NOMO-1 treated with DMSO at 0.1 percent for 48 hours (cell line): Measurements from ENCODE around the gene ASB10.

ENCODE experiments used
- DNase-seq: peaks from one replicate; lab custom pipeline; 2025; ENCODE audit not compliant: unreplicated experiment; lab: John Stamatoyannopoulos, UW

ASB10 gene

DNA sequence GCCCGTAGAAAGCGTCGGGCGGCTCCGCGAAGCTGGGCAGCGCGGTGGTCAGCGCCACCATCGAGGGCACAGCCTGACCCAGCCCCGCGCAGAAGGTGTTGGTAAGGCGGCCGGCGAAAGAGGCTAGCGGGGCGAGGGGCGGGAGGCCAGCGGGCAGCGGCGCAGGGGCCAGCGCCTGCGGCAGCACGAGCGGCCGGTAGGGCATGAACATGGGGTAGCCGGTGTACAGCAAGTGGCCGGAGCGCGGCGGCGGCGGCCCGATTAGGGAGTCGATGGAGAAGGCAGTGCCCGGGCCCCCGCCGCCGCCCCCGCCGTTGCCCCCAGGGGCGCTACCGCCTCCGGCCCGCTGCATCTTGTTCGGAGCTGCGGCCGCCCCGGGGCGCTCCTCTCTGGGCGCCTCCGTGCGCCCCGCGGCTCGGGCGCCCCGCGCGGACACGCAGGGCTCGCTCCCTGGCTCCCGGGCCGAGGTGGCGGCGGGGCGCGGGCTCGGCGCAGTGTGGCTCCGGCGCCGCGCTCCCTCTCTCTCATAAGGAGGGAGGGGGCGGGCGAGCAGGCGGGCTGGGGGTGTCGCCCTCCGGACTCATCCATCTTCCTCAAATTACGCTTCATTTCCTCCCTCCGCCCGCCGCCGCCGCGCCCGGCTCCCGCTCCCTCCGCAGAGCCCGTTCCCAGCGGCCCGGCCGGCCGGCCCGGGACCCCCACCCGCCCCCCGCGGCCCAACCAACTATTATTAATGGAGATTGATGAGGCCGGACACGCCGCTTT is 19.7 kb downstream of the ASB10 start, which contains the start of gene GBX1:
Gene GBX1, minus strand, starts transcription at position 498 of the 765 bp plus-strand sequence. Its CDS starts 146 bp downstream, at position 352.
- no peak for DNase-seq

DNA sequence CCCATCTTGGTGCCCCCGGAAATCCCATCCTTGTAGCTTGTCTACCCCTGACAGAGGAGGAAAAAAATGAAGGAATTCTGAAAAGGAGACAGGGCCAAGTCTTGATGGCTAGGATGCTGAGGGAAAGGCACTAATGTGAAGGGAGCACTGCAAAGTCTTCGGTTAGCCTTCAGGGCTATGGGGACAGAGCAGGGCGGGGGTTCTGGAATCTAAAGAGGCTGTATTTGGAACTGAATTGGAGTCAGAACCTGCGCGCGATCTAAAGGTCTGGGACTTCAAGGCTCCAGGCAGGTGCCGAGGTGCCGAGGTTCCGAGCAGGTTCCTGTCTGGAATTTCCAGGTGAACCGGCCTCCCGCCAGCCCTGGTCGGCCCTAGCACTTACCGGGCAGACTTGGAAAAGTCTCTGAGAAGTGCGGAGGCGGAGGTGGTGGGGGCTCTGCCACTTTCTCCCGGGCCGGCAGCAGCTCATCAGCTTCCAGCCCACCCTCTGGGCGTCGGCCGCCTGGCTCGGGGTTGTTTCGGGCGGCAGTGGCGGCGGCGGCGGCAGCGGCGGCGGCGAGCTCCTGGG is 20.3 kb downstream of the ASB10 start:
- DNase-seq: no peak

DNA sequence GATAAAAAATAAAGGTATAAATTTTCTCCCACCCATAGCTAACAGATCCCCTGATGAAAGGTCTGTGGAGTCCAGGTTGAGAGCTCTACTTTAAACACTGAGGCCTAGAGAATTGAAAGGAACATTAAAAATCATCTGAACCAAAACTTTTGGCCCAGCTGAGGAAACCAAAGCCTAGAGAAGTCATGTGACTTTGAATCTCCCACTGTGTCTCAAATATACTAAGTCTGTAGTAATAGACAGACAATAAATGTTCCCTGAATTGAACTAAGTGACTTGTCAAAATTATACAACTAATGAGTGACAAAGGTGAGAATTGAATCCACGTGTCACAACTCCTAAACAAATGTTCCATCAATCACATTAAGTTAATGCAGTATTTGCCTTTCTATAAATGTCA is 25.3 kb downstream of the ASB10 start:
- no peak for DNase-seq

DNA sequence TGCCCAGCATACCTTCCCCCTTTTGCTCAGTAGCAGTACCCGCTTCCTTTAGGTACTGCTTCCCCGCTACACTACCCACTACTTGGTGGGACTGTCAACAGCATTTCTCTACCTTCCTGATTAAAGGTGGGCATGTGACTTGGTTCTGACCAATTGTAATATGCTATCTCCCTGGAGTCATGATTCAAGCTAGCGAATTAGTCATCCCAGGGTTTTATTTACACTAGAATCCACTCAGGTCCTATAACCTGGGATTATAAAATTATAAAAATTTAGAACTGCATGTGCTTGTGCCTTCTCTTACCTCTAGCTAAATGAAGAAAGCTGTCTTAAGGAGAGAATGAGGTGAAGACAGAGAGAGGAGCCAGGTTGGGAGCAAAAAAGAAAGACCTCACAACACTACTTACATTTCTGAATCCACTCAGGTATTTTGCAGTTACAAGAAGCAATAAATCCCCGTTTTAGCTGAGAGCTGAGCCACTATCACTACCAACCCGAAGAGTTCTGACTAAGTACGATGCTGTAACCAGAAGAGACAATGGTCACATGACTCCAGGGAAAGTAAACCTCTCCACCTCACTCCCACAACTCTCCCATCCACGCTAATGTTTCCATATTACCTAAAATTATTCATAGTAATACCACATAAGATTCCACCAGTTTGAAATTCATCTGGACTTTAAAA is 29.3 kb downstream of the ASB10 start:
- no peak for DNase-seq

DNA sequence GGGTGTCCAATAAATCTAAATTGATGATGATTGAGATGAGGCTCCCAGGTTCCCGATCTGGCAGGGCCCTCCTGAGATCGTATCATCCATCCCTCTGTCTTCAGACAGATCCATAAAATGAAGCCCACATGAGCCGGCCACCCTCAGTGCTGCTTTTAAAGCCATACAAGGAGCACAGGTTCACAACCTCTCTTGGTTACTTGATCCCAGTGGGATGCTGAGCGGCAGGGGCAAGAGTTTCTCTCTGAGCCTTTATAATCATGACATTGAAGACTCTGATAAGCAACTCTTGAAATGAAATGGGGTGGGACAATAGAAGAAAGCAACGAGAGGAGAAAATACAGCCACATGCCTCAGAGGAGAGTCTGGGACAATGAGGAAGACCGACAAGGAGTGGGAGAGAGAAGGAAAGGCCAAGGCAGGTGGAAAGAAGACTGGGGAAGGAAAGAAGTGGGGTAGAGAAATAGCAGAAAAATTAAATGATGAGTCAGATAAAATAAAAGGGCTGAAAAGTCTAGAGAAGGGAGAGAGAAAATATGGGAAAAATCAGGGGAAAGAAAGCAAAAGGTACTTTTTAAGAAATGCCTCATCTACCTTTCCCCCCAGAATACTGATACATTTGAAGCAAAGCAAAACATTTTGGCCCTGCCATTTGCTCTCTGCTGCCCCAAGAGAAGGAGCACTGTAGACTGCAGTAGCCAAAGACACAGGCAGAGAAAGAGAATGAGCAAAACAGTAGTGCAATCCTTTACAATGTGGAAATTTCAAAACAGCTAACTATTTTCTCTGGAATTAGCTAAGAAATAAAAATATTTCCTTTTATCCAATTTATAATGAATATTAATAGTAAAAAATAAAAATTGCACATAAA is 34.2 kb downstream of the ASB10 start:
- no peak for DNase-seq

GRCh38 chr7:151150388-151150787 is 36.7 kb downstream of the ASB10 start:
- no peak for DNase-seq

GRCh38 chr7:151148319-151149259 is 38.5 kb downstream of the ASB10 start:
- no peak for DNase-seq

DNA sequence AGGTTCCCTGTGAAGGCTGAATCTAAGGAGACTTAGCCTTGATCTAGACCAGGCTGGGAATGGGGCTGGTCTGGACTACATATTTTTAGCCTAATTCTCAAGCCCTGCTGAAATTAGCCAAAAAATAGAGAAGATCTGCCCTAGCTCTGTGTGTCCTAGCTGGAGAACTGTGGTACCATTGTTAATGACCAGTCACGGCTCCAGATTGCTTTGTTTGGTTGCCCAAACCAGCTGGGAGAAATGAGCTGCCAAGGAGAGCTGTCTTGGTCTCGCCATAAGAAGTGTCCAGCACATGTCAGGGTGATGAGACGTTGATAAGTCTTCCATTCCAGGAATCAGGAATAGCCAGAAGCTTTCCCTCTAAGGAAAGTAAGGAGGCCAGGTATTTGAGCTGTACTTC is 40.3 kb downstream of the ASB10 start:
- no peak for DNase-seq

- DNase-seq: no peak
These were observed 42.7 kb downstream of the ASB10 start for GRCh38 chr7:151144387-151144786.

DNA sequence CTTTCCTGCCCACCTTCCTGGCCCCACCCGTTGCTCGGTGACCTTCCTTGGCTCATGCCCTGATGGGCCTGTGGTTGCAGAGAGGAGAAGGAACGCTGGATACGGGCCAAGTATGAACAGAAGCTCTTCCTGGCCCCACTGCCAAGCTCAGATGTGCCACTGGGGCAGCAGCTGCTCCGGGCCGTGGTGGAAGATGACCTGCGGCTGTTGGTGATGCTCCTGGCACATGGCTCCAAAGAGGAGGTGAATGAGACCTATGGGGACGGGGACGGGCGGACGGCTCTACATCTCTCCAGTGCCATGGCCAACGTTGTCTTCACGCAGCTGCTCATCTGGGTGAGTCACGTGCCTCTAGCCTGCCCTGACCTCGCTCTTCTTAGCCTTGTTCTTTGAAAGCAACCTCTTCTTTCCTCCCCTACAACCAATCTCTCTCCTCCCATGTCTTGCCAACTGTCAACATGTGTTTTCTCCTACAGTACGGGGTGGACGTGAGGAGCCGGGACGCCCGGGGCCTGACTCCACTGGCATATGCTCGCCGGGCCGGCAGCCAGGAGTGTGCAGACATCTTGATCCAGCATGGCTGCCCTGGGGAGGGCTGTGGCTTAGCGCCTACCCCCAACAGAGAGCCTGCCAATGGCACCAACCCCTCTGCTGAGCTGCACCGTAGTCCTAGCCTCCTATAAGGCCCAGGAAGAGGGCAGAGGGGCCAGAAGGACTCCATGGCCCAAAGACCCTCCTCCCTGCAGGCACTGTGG is 43.6 kb downstream of the ASB10 start:
- no peak for DNase-seq

- no peak for DNase-seq
These were observed 44.4 kb downstream of the ASB10 start for GRCh38 chr7:151142686-151143040.

DNA sequence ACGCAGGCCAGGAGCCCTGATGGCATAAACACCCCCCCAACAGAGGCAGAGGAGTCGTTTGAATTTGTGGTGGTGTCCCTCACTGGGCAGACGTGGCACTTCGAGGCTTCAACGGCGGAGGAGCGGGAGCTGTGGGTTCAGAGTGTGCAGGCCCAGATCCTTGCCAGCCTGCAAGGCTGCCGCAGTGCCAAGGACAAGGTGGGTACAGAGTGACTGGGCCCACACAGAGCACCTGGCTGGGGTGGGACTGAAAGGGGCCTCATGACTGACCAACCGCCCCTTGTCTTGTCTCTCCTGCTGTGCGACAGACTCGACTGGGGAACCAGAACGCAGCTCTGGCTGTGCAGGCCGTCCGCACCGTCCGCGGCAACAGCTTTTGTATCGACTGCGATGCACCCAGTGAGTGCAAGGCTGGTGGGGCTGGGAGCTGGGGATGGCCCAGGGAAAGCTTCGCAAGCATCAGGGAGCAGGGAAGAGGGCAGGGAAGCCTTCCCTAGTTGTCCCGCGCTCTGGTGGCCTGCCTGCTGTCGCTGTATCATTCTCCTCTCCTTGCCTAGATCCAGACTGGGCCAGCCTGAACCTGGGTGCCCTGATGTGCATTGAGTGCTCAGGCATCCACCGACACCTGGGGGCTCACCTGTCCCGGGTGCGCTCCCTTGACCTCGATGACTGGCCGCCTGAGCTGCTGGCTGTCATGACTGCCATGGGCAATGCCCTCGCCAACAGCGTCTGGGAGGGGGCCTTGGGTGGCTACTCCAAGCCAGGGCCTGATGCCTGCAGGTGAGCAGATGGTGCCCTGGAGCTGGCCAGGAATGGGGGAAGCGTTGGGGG is 45.0 kb downstream of the ASB10 start:
- no peak for DNase-seq

DNA sequence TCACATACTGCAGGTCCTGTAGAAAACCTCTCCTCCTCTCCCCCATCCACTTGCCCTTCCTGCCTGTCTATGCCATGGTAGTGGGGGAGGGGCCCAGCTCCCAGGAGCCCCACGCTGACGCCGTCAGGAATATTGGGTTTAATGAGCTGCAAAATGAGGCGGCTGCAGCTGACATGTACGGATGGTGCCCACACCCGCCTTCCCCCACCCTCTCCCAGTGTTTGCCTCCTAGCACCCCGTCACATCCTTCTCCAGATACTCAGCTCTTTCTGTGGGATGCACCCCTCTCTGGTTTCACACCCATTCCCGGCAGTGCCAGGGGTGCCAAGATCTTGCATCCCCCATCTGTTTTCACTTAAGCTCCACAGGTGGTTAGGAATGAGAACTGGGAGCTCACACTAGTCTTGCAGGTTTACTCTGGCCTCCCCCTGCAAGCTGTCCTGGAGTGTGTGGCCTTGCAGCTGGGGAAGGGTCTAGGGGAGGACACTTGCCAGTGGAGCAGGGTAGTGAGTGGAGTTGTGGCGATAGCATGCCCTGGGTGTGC is 45.7 kb downstream of the ASB10 start:
- DNase-seq: no peak

- no peak for DNase-seq
These were observed 46.2 kb downstream of the ASB10 start for GRCh38 chr7:151140826-151141225.

- no peak for DNase-seq
These were observed 47.3 kb downstream of the ASB10 start for GRCh38 chr7:151139791-151140190.

GRCh38 chr7:151139071-151139790 is 47.8 kb downstream of the ASB10 start:
- DNase-seq: no peak

GRCh38 chr7:151138153-151138851 is 48.7 kb downstream of the ASB10 start:
- DNase-seq: no peak
